Activated T-cell treated with anti-CD3 and anti-CD28 coated beads, Interleukin-2, amount 50 U/mL, for 48 hours (primary cell): ENCODE measurements around the gene CYP3A7.
"Not testable (repeated sequence)": the region's sequence is repeated elsewhere in the genome, so short reads cannot be mapped to it uniquely, and the experiment has no call there.

ENCODE experiments used
- DNase-seq, 2 experiments: peaks; one replicate each; pipeline ENCODE4 v3.0.0-alpha.2; 2020

The CYP3A7 gene

GRCh38 chr7:99698867-99699730 lies 35.9 kb downstream of the CYP3A7 start:
- DNase-seq = not testable (repeated sequence)

- DNase-seq = no peak
Observed at GRCh38 chr7:99694912-99695304, 40.1 kb downstream of the CYP3A7 start.

GRCh38 chr7:99694201-99694911 lies 40.6 kb downstream of the CYP3A7 start:
- DNase-seq = no peak

DNA sequence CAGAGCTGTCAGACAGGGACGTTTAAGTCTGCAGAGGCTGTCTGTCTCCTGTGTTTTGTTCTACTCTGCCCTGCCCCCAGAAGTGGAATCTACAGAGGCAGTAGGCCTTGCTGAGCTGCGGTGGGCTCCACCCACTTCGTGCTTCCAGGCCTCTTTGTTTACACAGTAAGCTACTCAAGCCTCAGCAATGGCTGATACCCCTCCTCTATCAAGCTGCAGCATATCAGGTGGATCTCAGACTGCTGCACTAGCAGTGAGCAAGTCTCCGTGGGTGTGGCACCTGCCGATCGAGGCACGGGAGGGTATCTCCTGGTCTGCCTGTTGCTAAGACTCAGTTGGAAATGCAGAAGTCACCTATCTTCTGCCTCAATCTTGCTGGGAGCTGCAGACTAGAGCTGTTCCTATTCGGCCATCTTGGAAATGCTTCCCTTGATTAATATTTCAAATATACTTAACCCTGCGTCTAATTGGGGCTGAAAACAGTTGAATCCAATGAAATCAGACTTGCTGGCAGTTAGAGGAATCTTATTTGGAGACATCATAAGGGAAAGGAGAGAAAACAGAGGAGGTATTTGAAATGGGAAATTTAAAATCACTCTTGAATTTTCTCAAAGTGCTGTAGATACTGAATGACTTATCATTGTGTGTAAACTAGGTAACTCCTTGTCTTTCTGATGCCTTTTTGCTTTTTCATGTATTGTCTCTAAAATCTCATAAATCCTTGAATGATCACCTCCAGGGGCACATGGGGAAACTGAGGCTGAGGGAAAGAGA lies 41.4 kb downstream of the CYP3A7 start:
- no peak for DNase-seq

GRCh38 chr7:99693100-99693426 lies 41.9 kb downstream of the CYP3A7 start:
- no peak for DNase-seq

DNA sequence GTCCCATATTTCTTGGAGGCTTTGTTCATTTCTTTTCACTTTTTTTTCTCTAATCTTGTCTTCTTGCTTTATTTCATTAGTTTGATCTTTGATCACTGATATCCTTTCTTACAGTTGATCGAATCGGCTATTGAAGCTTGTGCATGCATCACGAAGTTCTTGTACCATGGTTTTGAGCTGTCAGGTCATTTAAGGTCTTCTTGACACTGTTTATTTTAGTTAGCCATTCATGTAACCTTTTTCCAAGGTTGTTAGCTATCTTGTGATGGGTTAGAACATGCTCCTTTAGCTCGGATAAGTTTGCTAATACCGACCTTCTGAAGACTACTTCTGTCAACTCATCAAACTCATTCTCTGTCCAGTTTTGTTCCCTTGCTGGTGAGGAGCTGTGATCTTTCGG lies 42.4 kb downstream of the CYP3A7 start:
- not testable (repeated sequence) for DNase-seq

- not testable (repeated sequence) for DNase-seq
Observed at GRCh38 chr7:99691658-99692057, 43.3 kb downstream of the CYP3A7 start.

DNA sequence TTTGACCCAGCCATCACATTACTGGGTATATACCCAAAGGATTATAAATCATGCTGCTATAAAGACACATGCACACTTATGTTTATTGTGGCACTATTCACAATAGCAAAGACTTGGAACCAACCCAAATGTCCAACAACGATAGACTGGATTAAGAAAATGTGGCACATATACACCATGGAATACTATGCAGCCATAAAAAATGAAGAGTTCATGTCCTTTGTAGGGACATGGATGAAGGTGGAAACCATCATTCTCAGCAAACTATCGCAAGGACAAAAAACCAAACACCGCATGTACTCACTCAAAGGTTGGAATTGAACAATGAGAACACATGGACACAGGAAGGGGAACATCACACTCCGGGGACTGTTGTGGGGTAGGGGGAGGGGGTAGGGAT lies 44.1 kb downstream of the CYP3A7 start:
- DNase-seq = not testable (repeated sequence)

- DNase-seq = not testable (repeated sequence)
Observed at GRCh38 chr7:99685871-99686608, 49.0 kb downstream of the CYP3A7 start.

- no peak for DNase-seq
Observed at GRCh38 chr7:99685129-99685758, 49.8 kb downstream of the CYP3A7 start.

DNA sequence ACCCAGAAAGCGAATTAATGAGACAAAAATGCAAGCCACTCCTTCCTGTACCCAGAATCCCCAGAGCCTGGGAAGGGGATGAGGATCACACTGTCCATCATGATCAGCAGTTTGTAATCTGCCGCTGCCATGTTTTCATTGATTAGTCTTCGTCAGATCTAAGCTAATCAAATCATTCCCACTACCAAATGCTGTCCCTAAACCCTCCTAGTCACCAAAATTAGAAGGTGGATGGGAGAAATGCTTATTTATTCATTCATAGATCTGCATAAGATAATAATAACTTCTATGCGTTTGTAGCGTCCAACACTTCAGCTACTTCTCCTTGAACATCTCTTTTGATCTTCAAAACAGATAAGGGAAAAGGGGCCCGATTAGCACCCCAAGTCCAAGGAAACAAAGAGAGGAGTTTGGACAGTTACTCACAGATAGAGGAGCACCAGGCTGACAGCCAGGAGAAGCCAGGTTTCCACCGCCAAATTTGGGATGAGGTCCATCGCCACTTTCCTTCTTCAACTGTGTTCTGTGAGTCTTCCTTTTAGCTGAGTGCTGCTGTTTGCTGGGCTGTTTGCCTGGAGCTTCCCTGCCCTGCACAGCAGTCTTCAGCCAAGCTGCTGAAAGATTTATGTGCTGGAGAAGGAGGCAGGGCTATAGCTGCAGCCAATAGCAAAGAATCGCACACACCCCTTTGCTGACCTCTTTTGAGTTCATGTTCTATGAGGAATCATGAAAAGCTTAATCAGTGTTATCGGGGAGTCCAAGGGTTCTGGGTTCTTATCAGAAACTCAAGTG lies 55.4 kb downstream of the CYP3A7 start, which contains the start of gene CYP3A5:
Gene CYP3A5 (minus strand): TSS at position 597 of the 792 bp plus-strand sequence. CDS start 100 bp downstream, at position 497.
- DNase-seq = no peak

DNA sequence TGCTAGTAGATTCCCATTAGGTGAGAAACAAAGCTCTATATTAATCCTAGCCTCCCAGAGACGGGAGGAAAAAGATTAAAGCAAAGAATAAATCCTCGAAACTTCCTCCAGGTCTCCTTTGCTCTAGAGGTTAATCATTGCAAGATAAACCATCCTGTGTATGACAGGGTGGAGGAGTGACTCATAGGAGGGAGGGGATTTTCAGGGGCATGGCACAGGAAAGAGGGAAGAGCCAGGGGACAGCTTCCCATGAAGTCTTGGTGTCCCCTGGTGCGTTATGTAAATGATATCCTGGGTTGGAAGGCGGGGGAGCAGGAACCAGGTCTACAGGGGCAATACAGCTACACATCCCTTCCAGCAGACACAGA lies 56.0 kb downstream of the CYP3A7 start:
- DNase-seq = no peak

GRCh38 chr7:99677648-99678045 lies 57.3 kb downstream of the CYP3A7 start:
- DNase-seq = no peak

DNA sequence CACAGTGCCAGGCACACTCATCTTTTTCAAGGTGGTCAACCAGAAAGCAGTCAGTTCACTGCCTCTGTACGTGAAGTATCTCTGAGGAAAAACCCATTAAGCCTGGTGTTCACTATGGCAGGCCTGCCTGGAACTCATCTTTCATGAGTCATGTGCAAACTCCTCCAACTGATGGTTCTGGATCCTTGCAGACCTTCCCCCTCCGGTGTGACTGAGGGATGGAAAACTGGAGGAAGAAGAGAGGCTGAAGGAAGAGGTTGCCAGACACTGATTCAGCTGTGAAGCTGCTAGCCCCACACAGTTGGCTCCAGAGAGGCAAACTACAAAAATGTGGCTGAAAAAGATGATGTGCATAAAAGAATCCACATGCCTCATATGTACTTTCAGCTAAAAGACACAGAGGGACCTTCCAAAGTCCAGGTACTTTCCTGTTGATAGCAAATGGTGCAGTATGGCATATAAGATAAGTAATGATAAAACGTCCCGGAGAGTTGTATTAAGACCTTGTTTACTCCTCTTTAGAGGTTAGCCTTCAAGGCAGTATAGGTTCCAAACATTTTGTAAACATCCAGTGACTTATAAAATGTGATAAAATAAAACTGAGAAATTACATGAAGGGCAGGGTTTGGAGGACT lies 57.9 kb downstream of the CYP3A7 start:
- no peak for DNase-seq

GRCh38 chr7:99674995-99675742 lies 59.8 kb downstream of the CYP3A7 start:
- DNase-seq = no peak

- DNase-seq = no peak
Observed at GRCh38 chr7:99672573-99672972, 62.4 kb downstream of the CYP3A7 start.

GRCh38 chr7:99669782-99670181 lies 65.2 kb downstream of the CYP3A7 start:
- no peak for DNase-seq

GRCh38 chr7:99668541-99668940 lies 66.5 kb downstream of the CYP3A7 start:
- DNase-seq = no peak

DNA sequence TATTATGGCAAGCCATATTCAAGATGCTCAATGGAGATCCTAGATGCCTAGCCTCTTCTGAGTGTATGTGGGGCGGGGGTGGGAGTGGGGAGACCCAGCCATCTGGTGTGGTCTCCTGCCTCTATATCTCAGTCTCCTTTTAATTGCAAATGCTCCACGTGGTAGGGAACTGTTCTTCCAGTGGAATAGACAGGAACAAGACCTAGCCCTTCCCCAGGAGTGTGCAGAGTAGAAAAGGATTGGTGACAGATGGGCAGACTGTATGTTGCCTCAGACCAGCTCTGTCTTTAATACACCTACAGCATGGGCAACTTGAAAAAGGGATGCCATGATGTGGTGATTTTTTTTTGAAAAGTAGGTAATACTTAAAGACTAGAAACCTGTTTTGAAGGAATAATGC lies 67.8 kb downstream of the CYP3A7 start:
- no peak for DNase-seq

DNA sequence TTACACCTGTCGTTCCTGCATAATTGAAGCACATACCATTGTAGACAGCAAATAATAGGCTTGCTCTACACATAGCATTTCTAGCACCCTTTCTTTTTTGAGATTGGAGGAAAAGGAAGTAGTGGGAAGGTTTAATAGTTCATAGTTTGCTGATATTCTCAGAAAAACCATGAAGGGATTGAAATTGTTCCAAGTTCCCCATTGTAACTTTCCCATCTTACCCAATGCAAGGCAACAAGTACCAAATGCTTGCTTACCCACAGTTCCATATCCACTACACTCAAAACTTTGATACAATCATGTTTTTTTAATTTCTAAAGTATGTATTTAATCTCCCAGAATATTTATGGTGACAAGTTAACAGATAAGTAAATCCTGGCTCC lies 69.0 kb downstream of the CYP3A7 start:
- DNase-seq = no peak
